Caco-2 (cell line): ENCODE measurements around the gene PCAT7. TPM values are rescaled to one million over a fixed set of nuclear protein-coding genes. Genes with fewer than 3 reads are reported as not detected.

ENCODE experiments used
- BruUV-seq: library from RNA; stranded (reverse); fragments of 400-500 nt; replicated peaks from 2 replicates; lab custom pipeline; 2021; lab: Mats Ljungman, UMichigan
- CTCF ChIA-PET: fragments of 300-600 bp; sonication (Branson Sonifier 250); formaldehyde crosslinking; loops from one replicate; lab custom pipeline; 2022; ENCODE audit warnings: antibody characterized with exemption; lab: Charles Lee
- POLR2A ChIA-PET: fragments of 300-600 bp; sonication (Branson Sonifier 250); formaldehyde crosslinking; loops from one replicate; lab custom pipeline; 2022; ENCODE audit warnings: antibody characterized with exemption; lab: Charles Lee
- DNase-seq, 2 experiments: peaks; one replicate each; pipeline versions ENCODE4 v3.0.0 to v3.0.0-alpha.2; 2020 to 2022
- H3K27me3 ChIP-seq: replicated peaks from 2 replicates; pipeline ENCODE4 v1.6.0; 2011; ENCODE audit warnings: low read length; ENCODE audit not compliant: control insufficient read depth, insufficient read depth
- H3K36me3 ChIP-seq: 2 replicates; pipeline ENCODE4 v1.5.1; 2011; ENCODE audit warnings: low read length; ENCODE audit not compliant: control insufficient read depth, insufficient read depth
- H3K4me1 ChIP-seq: fragments of 250-450 bp; sonication (Bioruptor Pico); 2 replicates; pipeline ENCODE4 v1.5.1; 2020; ENCODE audit warnings: mild to moderate bottlenecking
- H3K4me3 ChIP-seq: 2 replicates; pipeline ENCODE4 v1.5.1; 2011; ENCODE audit warnings: low read depth, mild to moderate bottlenecking, control low read depth, low read length
- H3K9me3 ChIP-seq: fragments of 250-450 bp; sonication (Bioruptor Pico); 2 replicates; pipeline ENCODE4 v1.5.1; 2020; ENCODE audit warnings: mild to moderate bottlenecking, moderate library complexity
- H3K27ac Mint-ChIP-seq: one replicate; pipeline ENCODE4 v1.8.0; 2022; ENCODE audit warnings: mixed read lengths; ENCODE audit not compliant: unreplicated experiment
- H3K27me3 Mint-ChIP-seq: one replicate; pipeline ENCODE4 v1.8.0; 2022; ENCODE audit warnings: mixed read lengths; ENCODE audit not compliant: insufficient read depth, unreplicated experiment
- H3K36me3 Mint-ChIP-seq: one replicate; pipeline ENCODE4 v1.8.0; 2022; ENCODE audit warnings: mild to moderate bottlenecking, mixed read lengths; ENCODE audit not compliant: insufficient read depth, unreplicated experiment
- H3K4me1 Mint-ChIP-seq: one replicate; pipeline ENCODE4 v1.8.0; 2022; ENCODE audit warnings: low read depth, mixed read lengths; ENCODE audit not compliant: unreplicated experiment
- H3K4me3 Mint-ChIP-seq: one replicate; pipeline ENCODE4 v1.8.0; 2022; ENCODE audit warnings: mild to moderate bottlenecking, moderate library complexity, mixed read lengths; ENCODE audit not compliant: unreplicated experiment
- H3K9me3 Mint-ChIP-seq: one replicate; pipeline ENCODE4 v1.8.0; 2022; ENCODE audit warnings: mixed read lengths; ENCODE audit not compliant: unreplicated experiment
- intact Hi-C: fragments of 100-400 bp; cut with micrococcal nuclease; formaldehyde crosslinking; loops from one replicate; pipeline ENCODE4 v1.10.0; 2022; ENCODE audit not compliant: unreplicated experiment
- total RNA-seq: library from RNA; stranded (reverse); gene quantifications from 2 replicates; pipeline ENCODE4 v1.2.3, GENCODE V29; 2022
- TF ChIP-seq, protein P1 (sequence below), 2 experiments: fragments of 200-600 bp in 1 of 2; IDR thresholded peaks; 1 replicate in 1 of 2; 2 replicates in 1 of 2; pipeline versions ENCODE4 v1.5.1 to v1.8.0; 2011 to 2022; ENCODE audit warnings: antibody characterized with exemption in 1 of 2, control low read depth in 1 of 2, inconsistent platforms in 1 of 2, low read depth in 1 of 2, low read length in 1 of 2, mild to moderate bottlenecking in 1 of 2, moderate library complexity in 1 of 2; ENCODE audit not compliant: insufficient read depth in 1 of 2, severe bottlenecking in 1 of 2, unreplicated experiment in 1 of 2

The PCAT7 gene
- total RNA-seq, 1 experiment from 2014 or later: 10.4 TPM

GRCh38 chr9:94511134-94511954 lies 43.5 kb upstream of the PCAT7 start:
- H3K4me1 ChIP-seq: peaks cover 12% of the 10 kb centered on the region; the same call in 1 of the 2 replicates
- Mint-ChIP-seq H3K27me3 (no peaks in the 10 kb centered on the region), H3K9me3 (no peaks in the 10 kb centered on the region), H3K4me1 (peaks cover 12% of the 10 kb centered on the region), H3K27ac (no peak overlapping the region), H3K4me3 (no peak overlapping the region), H3K36me3 (no peaks in the 10 kb centered on the region)
- POLR2A ChIA-PET: no interaction called here
- H3K36me3 ChIP-seq: no peaks in the 10 kb centered on the region
- intact Hi-C loops: no loop called here
- H3K4me3 ChIP-seq: no peak overlapping the region
- no peak for DNase-seq
- no peaks in the 10 kb centered on the region for H3K9me3 ChIP-seq
- no TSS peak for BruUV-seq
- TF ChIP-seq, protein P1, sequence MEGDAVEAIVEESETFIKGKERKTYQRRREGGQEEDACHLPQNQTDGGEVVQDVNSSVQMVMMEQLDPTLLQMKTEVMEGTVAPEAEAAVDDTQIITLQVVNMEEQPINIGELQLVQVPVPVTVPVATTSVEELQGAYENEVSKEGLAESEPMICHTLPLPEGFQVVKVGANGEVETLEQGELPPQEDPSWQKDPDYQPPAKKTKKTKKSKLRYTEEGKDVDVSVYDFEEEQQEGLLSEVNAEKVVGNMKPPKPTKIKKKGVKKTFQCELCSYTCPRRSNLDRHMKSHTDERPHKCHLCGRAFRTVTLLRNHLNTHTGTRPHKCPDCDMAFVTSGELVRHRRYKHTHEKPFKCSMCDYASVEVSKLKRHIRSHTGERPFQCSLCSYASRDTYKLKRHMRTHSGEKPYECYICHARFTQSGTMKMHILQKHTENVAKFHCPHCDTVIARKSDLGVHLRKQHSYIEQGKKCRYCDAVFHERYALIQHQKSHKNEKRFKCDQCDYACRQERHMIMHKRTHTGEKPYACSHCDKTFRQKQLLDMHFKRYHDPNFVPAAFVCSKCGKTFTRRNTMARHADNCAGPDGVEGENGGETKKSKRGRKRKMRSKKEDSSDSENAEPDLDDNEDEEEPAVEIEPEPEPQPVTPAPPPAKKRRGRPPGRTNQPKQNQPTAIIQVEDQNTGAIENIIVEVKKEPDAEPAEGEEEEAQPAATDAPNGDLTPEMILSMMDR (IDR thresholded peaks at IDR 0.05; ENCODE audit: insufficient read depth in 1 of 2, low read depth in 1 of 2, low read length in 1 of 2, severe bottlenecking in 1 of 2, unreplicated experiment in 1 of 2): no peak
- CTCF ChIA-PET: interaction anchor here (0.5 kb wide), 1 partner anchor 28 kb away, joined by 3 read pairs; no protein-coding TSS in a partner anchor
- no peaks in the 10 kb centered on the region for H3K27me3 ChIP-seq

- H3K4me1 Mint-ChIP-seq: peaks cover 12% of the 10 kb centered on the region
- no peaks in the 10 kb centered on the region for H3K27me3 ChIP-seq
- H3K27me3 Mint-ChIP-seq: no peaks in the 10 kb centered on the region
- no peak overlapping the region for H3K4me3 Mint-ChIP-seq
- H3K36me3 Mint-ChIP-seq: no peaks in the 10 kb centered on the region
- no peak overlapping the region for H3K27ac Mint-ChIP-seq
- no TSS peak for BruUV-seq
- ChIA-PET POLR2A (no interaction called here), CTCF (no interaction called here)
- TF ChIP-seq, protein P1 (IDR thresholded peaks at IDR 0.05; ENCODE audit: insufficient read depth in 1 of 2, low read depth in 1 of 2, low read length in 1 of 2, severe bottlenecking in 1 of 2, unreplicated experiment in 1 of 2): no peak
- no peaks in the 10 kb centered on the region for H3K9me3 ChIP-seq
- H3K36me3 ChIP-seq: no peaks in the 10 kb centered on the region
- H3K9me3 Mint-ChIP-seq: no peaks in the 10 kb centered on the region
- H3K4me3 ChIP-seq: no peak overlapping the region
- DNase-seq: no peak
- peaks cover 12% of the 10 kb centered on the region; the same call in 1 of the 2 replicates for H3K4me1 ChIP-seq
- intact Hi-C loops: no loop called here
These were observed 43.0 kb upstream of the PCAT7 start for GRCh38 chr9:94511955-94512265.

DNA sequence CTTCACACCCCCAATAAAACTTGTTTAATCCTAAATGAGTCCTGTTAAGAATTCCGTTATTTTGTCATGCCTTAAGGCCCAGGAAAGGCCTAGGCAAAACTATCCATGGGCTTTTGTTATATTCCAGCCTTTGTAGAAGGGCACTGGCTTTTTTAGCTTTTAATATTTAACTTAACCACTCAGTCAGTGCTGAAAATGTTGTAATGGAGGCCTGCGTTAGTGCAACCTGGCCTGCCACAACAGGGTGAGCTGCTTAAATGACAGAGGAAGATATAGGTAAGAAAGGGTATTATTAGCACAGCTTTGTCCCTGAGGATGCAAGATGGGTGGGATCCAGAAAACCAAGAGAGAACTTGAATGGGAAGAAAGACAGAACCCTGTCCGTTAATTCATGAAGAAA lies 40.2 kb upstream of the PCAT7 start:
- no peak for DNase-seq
- H3K4me3 Mint-ChIP-seq: no peak overlapping the region
- Histone ChIP-seq H3K27me3 (no peaks in the 10 kb centered on the region), H3K4me3 (no peak overlapping the region), H3K4me1 (0 out of 2 replicates have a peak, but pooled peaks cover 6% of the 10 kb centered on the region), H3K9me3 (no peaks in the 10 kb centered on the region), H3K36me3 (no peaks in the 10 kb centered on the region)
- no peak overlapping the region for H3K27ac Mint-ChIP-seq
- TF ChIP-seq, protein P1 (IDR thresholded peaks at IDR 0.05; ENCODE audit: insufficient read depth in 1 of 2, low read depth in 1 of 2, low read length in 1 of 2, severe bottlenecking in 1 of 2, unreplicated experiment in 1 of 2): no peak
- intact Hi-C loops: no loop called here
- no peaks in the 10 kb centered on the region for H3K36me3 Mint-ChIP-seq
- BruUV-seq: no TSS peak
- H3K9me3 Mint-ChIP-seq: no peaks in the 10 kb centered on the region
- POLR2A ChIA-PET: no interaction called here
- CTCF ChIA-PET: no interaction called here
- H3K27me3 Mint-ChIP-seq: no peaks in the 10 kb centered on the region
- H3K4me1 Mint-ChIP-seq: peaks cover 7% of the 10 kb centered on the region
